Immature natural killer cell (primary cell): ENCODE measurements around the gene AGAP3. TPM values are rescaled to one million over a fixed set of nuclear protein-coding genes. Genes with fewer than 3 reads are reported as not detected.

Experiments
- DNase-seq, 3 donors: peaks; one replicate each; pipeline ENCODE4 v3.0.0; 2022; ENCODE audit warnings: mixed read lengths in 1 of 3
- H3K27ac Mint-ChIP-seq, 6 donors: one replicate each; pipeline ENCODE4 v1.8.0; 2020; ENCODE audit warnings: mixed read lengths in 6 of 6, mild to moderate bottlenecking in 5 of 6, inconsistent platforms in 4 of 6, moderate library complexity in 3 of 6
- H3K27me3 Mint-ChIP-seq, 3 donors: one replicate each; pipeline ENCODE4 v1.8.0; 2020 to 2021; ENCODE audit warnings: low read depth in 3 of 3, mild to moderate bottlenecking in 3 of 3, mixed read lengths in 3 of 3, moderate library complexity in 3 of 3, inconsistent platforms in 1 of 3
- H3K36me3 Mint-ChIP-seq, 3 donors: one replicate each; pipeline ENCODE4 v1.8.0; 2020; ENCODE audit warnings: mixed read lengths in 3 of 3, inconsistent platforms in 2 of 3, mild to moderate bottlenecking in 2 of 3
- H3K4me1 Mint-ChIP-seq, 2 donors: one replicate each; pipeline ENCODE4 v1.8.0; 2020; ENCODE audit warnings: inconsistent platforms in 2 of 2, mild to moderate bottlenecking in 2 of 2, mixed read lengths in 2 of 2, moderate library complexity in 1 of 2
- H3K4me3 Mint-ChIP-seq, 5 donors: one replicate each; pipeline ENCODE4 v1.8.0; 2020; ENCODE audit warnings: mild to moderate bottlenecking in 5 of 5, mixed read lengths in 5 of 5, inconsistent platforms in 3 of 5, moderate library complexity in 3 of 5
- H3K9me3 Mint-ChIP-seq, 6 donors: one replicate each; pipeline ENCODE4 v1.8.0; 2020; ENCODE audit warnings: mild to moderate bottlenecking in 6 of 6, mixed read lengths in 6 of 6, inconsistent platforms in 4 of 6, moderate library complexity in 3 of 6
- polyA plus RNA-seq, 3 donors: library from polyadenylated mRNA; unstranded; fragments of 300-500 nt; fragmentation: Illumina TruSeq; gene quantifications; one replicate each; pipeline ENCODE4 v1.2.3, GENCODE V29; 2021

AGAP3 gene
- polyA plus RNA-seq, 3 donors from 2014 or later = 2.8 to 6.3 (median 4.3) TPM

DNA sequence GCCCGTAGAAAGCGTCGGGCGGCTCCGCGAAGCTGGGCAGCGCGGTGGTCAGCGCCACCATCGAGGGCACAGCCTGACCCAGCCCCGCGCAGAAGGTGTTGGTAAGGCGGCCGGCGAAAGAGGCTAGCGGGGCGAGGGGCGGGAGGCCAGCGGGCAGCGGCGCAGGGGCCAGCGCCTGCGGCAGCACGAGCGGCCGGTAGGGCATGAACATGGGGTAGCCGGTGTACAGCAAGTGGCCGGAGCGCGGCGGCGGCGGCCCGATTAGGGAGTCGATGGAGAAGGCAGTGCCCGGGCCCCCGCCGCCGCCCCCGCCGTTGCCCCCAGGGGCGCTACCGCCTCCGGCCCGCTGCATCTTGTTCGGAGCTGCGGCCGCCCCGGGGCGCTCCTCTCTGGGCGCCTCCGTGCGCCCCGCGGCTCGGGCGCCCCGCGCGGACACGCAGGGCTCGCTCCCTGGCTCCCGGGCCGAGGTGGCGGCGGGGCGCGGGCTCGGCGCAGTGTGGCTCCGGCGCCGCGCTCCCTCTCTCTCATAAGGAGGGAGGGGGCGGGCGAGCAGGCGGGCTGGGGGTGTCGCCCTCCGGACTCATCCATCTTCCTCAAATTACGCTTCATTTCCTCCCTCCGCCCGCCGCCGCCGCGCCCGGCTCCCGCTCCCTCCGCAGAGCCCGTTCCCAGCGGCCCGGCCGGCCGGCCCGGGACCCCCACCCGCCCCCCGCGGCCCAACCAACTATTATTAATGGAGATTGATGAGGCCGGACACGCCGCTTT is 81.1 kb downstream of the AGAP3 start, which contains the start of gene GBX1:
Gene GBX1 (minus strand): TSS at position 498 of the 765 bp plus-strand sequence. CDS start 146 bp downstream, at position 352.
- Mint-ChIP-seq H3K36me3 (peaks cover 0 to 2% (median 0%) of the 10 kb centered on the region in 3 donors), H3K4me1 (peaks cover 4 to 11% of the 10 kb centered on the region in 2 donors), H3K27ac (no peak within 1 kb of the TSS), H3K9me3 (no peaks in the 10 kb centered on the region), H3K27me3 (peaks cover 11 to 28% (median 23%) of the 10 kb centered on the region in 3 donors), H3K4me3 (peak within 1 kb of the TSS; percentile 44 to 86 (median 74))
- peak in 2 of 3 donors; percentile 12 to 15 for DNase-seq

DNA sequence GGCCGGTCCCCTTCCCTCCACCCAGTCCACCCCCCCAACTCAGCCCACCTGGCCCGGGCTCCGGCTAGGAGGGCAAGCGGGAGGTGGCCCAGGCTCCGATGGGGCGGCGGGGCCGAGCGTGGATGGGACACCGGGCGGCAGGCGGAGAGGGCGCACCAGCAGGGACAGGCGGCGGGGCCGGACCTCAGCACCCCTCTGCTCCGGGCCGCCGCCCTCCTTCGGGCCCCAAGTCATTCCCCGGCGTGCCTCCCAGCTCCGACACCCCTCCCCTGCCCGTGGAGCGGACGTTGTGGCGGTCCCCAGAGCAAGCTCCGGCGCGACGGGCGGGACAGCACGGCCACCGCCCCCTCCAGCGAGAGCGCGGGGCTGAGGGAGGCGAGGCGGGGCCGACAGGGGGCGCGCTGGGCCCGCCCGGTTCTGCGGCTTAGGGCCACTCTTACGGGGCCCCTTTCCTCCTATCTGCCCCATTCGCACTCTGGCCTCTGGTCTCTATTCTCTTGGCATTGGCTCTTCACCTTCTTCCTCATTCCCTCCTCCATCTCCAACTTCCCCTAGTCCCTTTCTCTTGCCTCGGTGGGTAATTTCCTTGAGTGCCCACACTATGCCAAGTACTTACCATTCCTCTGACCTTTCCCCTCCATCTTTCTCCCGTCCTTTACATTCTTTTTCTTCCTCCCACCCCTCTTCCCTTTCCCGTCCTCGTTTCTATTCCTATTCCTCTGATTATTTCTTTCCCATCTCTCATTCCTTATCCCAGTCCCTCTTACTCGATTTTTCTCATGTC is 81.9 kb downstream of the AGAP3 start:
- Mint-ChIP-seq H3K36me3 (peaks cover 0 to 4% (median 0%) of the 10 kb centered on the region in 3 donors), H3K27me3 (peaks cover 16 to 31% (median 25%) of the 10 kb centered on the region in 3 donors), H3K27ac (no peak overlapping the region), H3K4me3 (peak overlapping the region; percentile 44 to 86 (median 74)), H3K4me1 (peaks cover 8 to 17% of the 10 kb centered on the region in 2 donors), H3K9me3 (no peaks in the 10 kb centered on the region)
- DNase-seq = peak; percentile 48 to 52 (median 50)

DNA sequence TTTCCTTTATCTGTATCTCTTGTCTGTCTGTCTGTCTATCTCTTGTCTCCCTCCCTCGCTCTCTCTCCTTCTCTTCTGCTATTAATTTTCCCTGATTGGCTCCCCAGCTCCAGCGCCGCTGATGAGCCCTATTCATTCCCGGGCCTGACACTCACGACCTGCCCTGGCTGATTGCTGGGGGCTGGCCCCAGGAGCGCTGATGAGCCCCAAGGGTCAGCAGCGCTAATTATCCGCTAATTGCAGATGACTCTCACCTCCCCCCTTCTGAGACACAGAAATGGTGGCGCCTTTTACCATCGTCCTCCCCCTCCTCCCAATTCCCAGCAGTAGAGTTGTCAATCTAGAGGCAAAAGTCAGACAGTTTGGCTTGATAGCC is 82.5 kb downstream of the AGAP3 start:
- Mint-ChIP-seq H3K27me3 (peaks cover 16 to 31% (median 25%) of the 10 kb centered on the region in 3 donors), H3K27ac (no peak overlapping the region), H3K4me3 (peak overlapping the region; percentile 44 to 86 (median 74)), H3K4me1 (peaks cover 10 to 17% of the 10 kb centered on the region in 2 donors), H3K9me3 (no peaks in the 10 kb centered on the region), H3K36me3 (peaks cover 0 to 4% (median 0%) of the 10 kb centered on the region in 3 donors)
- DNase-seq = no peak

DNA sequence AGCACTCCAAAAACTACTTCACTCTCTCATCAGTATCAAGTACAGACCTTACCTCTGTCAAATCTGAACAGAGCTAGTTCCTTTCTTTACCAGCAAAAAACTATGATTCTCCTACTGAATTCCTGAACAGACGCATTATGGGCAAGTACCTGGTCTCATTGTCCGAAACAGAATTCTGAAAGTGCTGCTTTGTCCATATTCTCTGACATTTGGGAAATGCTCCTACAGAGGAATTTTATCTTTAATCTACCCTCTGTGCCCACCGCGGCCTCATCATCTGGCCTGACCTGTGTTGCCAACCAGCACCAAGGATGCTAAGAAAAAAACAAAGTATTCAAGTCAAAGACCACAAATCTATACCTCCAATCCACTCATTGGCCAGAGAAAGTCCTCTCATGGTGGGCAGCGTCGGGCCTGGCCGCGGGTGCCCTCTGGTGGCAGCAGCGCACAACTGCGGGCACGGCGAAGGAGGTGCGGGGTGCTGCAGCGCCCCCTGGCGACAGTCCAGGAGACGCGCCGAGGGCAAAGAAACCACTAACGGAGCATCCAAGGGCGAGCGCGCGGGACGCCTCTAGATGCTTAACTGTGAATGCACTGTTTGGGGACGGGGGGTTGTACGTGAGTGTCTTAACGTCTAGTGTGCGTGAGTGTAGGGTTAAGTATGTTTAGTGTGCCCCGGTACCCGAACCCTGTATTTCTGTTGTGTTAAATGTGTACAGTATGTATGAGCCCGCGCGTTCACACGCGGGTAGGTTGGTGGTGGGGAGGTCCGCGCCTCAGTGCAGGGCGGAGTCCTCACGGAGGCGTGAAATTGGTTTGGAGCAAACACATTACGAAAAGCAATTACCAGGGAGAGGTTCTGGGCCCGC is 86.2 kb downstream of the AGAP3 start:
- Mint-ChIP-seq H3K27ac (peak overlapping the region in 1 of 6 donors; percentile 16), H3K4me1 (peaks cover 10 to 17% of the 10 kb centered on the region in 2 donors), H3K27me3 (peaks cover 18 to 27% (median 25%) of the 10 kb centered on the region in 3 donors), H3K36me3 (peaks cover 0 to 4% (median 0%) of the 10 kb centered on the region in 3 donors), H3K9me3 (no peaks in the 10 kb centered on the region), H3K4me3 (no peak overlapping the region)
- peak; percentile 75 to 82 (median 79) for DNase-seq

DNA sequence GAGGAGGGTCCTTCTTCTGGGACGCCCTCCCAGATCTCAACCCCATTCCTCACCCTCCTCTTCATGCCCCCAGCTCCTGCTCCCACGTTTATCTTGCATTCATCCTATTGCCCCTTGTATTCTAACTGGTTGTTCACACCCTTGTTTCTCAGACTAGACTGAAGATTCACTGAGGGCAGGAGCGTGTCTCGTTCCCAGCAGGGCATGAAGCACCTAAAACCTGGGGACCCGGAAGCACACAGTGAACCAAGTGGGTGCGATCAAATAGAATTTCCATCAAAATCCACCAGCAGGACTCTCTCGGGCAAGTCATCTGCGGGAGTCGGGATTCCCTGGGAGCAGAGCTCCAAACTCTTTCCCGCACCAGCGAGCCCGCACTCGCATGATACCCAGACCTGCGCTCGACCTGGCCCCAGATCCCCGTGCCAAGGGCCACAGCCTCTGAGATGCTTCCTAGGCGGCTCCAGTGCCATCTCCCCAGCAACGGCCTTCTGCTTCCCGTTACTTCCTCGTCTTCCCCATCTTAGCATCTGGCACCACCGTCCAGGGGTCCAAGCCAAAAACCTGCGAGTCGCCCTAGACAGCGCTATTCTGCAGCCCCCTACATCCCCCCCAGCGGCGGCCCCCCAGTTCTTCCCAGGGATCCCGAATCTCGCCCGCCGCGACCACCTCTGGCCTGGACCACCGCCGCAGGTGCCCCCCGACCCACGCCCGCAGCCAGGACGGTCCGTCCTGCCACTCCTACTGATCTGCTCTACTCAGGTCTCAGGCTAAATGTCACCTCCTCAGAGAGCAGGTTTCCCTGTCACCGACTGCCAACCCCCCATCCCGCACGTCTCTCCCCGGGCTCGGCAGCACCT is 87.3 kb downstream of the AGAP3 start:
- Mint-ChIP-seq H3K27me3 (peaks cover 14 to 28% (median 22%) of the 10 kb centered on the region in 3 donors), H3K27ac (no peak overlapping the region), H3K4me3 (no peak overlapping the region), H3K36me3 (peaks cover 0 to 4% (median 0%) of the 10 kb centered on the region in 3 donors), H3K9me3 (no peaks in the 10 kb centered on the region), H3K4me1 (peaks cover 6 to 11% of the 10 kb centered on the region in 2 donors)
- no peak for DNase-seq

DNA sequence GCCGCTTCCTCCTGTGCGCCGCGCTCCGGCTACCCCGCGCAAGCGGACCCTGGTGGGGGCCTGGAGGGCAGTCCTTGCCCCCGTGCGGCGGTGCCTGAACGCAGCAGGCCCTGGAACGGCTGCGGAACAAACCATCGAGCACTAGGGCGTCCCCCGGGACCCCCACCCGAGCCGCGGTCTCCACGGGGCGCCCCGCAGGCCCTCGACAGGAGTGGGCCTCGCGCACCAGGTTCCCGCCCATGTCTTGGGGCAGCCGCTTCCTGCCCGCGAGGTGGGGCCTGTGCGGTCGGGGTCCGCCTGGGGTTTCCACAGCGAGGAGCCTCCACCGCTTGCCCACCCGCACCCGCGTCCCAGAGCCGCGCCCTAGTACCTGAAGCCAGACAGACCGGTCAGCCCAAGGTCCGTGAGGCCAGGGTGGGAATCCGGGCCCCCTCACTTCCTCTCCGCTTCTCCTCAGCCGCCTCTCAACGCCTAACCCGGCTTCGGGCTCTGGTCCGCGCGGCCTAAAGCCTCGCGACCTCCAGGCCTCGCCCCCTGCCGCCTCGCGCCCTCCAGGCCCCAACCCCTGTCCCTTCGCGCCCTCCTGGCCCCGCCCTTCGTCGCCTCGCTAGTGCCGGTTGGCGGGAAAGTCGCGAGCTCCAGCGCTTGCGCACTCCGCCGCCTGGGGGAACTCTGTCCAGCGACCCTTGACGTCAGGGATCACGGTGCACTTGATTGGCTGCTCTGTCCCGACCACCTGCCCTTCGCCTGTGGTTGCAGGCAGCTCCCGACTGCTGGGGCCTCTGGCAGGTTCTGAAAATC is 88.2 kb downstream of the AGAP3 start:
- no peak overlapping the region for H3K27ac Mint-ChIP-seq
- H3K36me3 Mint-ChIP-seq = peaks cover 0 to 4% (median 0%) of the 10 kb centered on the region in 3 donors
- H3K4me3 Mint-ChIP-seq = no peak overlapping the region
- peaks cover 6 to 9% of the 10 kb centered on the region in 2 donors for H3K4me1 Mint-ChIP-seq
- peak; percentile 8 to 51 (median 10) for DNase-seq
- H3K27me3 Mint-ChIP-seq = peaks cover 11 to 20% (median 20%) of the 10 kb centered on the region in 3 donors
- no peaks in the 10 kb centered on the region for H3K9me3 Mint-ChIP-seq

DNA sequence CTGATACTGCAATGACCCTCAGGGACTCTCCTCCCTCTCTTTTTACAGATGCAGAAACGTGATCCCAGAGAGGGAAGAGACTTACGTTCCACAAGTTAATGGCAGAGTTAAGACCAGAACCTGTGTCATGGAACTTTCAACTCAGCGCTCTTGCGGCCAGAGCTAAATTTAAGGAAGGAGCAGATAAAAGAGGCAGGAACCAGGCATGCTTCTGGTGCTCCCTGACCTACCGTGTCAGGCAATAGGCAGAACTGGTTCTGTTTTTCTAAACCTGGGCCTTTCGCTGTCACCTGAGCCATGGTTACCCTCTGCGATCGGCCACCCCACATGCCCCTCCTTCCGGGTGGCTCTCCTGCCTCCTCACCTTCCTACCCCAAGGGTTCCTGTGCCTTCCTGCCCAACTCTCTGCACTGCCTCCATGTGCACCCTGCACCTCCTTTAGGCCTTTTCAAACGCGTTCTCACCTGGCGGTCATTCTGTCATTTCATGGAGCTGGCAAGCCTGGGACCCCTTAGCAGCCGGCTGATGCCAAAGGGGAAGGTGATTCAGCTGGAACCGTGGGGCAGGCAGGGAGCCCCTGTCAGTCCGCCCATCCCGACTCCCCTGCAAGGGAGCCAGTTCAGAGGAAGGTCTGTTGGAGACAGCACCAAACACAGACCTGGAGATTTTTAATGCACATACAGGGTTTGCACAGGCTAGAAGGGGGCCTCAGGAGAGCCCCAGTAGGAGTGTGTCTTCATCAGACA is 88.9 kb downstream of the AGAP3 start:
- no peak for DNase-seq
- H3K4me3 Mint-ChIP-seq = peak overlapping the region in 1 of 5 donors; percentile 47
- no peaks in the 10 kb centered on the region for H3K9me3 Mint-ChIP-seq
- H3K4me1 Mint-ChIP-seq = peaks cover 6 to 9% of the 10 kb centered on the region in 2 donors
- H3K27me3 Mint-ChIP-seq = peaks cover 11 to 16% (median 14%) of the 10 kb centered on the region in 3 donors
- H3K27ac Mint-ChIP-seq = no peak overlapping the region
- peaks cover 0 to 4% (median 0%) of the 10 kb centered on the region in 3 donors for H3K36me3 Mint-ChIP-seq

DNA sequence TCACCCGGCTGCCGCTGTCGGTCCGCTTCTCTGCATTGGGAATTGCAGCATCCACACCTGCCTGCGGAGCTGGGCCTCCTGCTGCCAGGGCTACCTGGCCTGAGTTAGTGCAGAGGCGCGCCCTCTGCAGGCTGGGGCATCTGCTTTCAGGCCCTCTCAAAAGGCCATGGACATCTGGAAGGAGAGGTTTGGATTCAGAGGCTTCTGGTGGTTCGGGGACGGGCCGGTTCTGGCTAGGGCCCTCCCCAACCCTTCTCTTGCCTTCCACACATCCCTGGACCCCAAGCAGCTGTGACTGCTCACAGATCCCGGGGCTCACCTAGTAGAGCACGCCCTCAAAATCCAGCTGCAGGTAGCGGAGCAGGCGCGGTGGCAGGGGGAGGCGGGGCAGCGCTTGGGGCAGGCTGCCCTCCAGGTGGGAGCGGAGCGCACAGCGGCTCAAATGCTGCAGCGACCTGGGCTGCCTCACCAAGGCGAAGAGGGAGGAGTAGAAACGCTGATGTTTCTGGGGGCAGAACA is 89.6 kb downstream of the AGAP3 start:
- Mint-ChIP-seq H3K36me3 (peaks cover 0 to 4% (median 0%) of the 10 kb centered on the region in 3 donors), H3K9me3 (no peaks in the 10 kb centered on the region), H3K4me3 (no peak overlapping the region), H3K27ac (no peak overlapping the region), H3K27me3 (peaks cover 11 to 16% (median 14%) of the 10 kb centered on the region in 3 donors), H3K4me1 (peaks cover 6 to 9% of the 10 kb centered on the region in 2 donors)
- DNase-seq = no peak

DNA sequence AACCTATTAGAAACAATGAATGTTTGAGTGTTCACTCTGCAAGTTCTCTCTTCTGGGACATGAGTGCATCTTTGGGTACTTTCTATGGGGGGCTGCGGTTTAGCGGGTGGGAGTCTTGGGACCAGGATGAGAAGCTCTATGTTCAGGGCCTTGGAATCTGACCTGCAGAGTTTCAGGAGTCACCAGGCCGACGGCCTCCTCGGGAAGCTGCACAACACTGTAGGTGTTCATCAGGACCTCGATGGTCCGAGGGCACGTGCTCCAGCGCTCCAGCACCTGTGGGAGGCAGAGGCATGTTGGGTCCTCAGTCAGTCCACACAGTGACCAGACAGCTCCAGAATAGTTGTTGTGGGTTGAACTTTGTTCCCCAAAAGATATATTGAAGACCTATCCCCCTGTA is 90.1 kb downstream of the AGAP3 start:
- Mint-ChIP-seq H3K9me3 (no peaks in the 10 kb centered on the region), H3K4me3 (no peak overlapping the region), H3K36me3 (peaks cover 0 to 4% (median 0%) of the 10 kb centered on the region in 3 donors), H3K27me3 (peaks cover 10 to 13% (median 11%) of the 10 kb centered on the region in 3 donors), H3K4me1 (peaks cover 6 to 9% of the 10 kb centered on the region in 2 donors), H3K27ac (no peak overlapping the region)
- DNase-seq = no peak

DNA sequence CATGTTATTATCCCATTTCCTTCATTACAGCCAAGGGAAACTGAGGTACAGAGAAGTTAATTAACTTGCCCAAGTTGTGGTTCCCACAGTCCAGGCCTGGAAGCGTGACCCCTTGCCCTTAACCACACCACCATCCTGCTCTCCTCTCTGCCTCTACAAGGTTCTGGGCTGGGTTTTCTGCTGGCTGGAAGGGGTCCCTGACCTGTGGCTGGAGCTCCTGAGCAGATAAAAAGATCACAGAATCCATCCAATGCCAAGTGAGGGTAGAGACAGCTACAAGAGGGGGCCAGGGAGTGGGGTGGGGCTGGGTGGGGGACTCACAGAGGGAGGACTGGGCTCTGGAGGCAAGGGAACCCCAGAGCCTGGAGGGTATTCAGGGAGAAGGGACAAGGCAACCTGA is 91.0 kb downstream of the AGAP3 start:
- H3K4me1 Mint-ChIP-seq = peaks cover 6 to 7% of the 10 kb centered on the region in 2 donors
- no peaks in the 10 kb centered on the region for H3K9me3 Mint-ChIP-seq
- peaks cover 0 to 3% (median 0%) of the 10 kb centered on the region in 3 donors for H3K36me3 Mint-ChIP-seq
- H3K4me3 Mint-ChIP-seq = no peak overlapping the region
- peaks cover 5 to 11% (median 9%) of the 10 kb centered on the region in 3 donors for H3K27me3 Mint-ChIP-seq
- no peak for DNase-seq
- no peak overlapping the region for H3K27ac Mint-ChIP-seq

DNA sequence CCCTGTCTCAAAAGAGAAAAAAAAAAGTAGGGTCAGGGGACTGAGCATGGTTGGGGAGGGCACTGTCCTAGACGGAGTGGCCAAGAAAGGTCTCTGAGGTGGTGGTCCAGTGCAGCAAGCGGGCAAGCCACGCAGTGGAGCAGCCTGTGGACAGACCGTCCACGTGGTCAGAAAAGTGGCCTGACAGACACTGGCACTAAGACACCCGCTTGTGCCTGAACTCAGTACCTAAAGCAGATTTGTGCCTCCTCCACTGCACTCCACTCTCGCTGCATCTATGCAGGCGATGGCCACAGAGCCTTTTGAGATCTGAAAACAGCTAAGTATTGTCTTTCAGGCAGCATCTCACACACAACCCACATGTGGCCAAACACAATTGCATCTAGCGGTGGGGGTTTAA is 92.0 kb downstream of the AGAP3 start:
- DNase-seq = no peak
- Mint-ChIP-seq H3K36me3 (no peaks in the 10 kb centered on the region), H3K9me3 (no peaks in the 10 kb centered on the region), H3K27ac (no peak overlapping the region), H3K4me3 (no peak overlapping the region), H3K4me1 (peaks cover 0 to 2% of the 10 kb centered on the region in 2 donors), H3K27me3 (peaks cover 2 to 7% (median 5%) of the 10 kb centered on the region in 3 donors)
